ENCODE results near the gene PRPH. TPM values are rescaled to one million over a fixed set of nuclear protein-coding genes. Genes with fewer than 3 reads are reported as not detected.

PRPH gene
- total and polyA plus RNA-seq, 2 of the 13 experiments (the other 11 are each of a cell fraction or from before 2014, with no cell fraction given), result 0.12 TPM; not detected in 1

GRCh38 chr12:49296034-49296835 lies 1.3 kb downstream of the PRPH start:
- Histone ChIP-seq H3K79me2 (ENCODE audit: insufficient read depth, low read length) (no peaks in the 10 kb centered on the region), H2AFZ (ENCODE audit: low read length) (no peak overlapping the region), H3K9ac (ENCODE audit: insufficient read depth, low read depth, low read length) (no peak overlapping the region), H3K4me1 (ENCODE audit: insufficient read depth, low read length) (peaks cover 10% of the 10 kb centered on the region), H3K9me3 (ENCODE audit: low read length) (no peaks in the 10 kb centered on the region), H3K36me3 (replicated peaks in 1 of 2; ENCODE audit: control insufficient read depth in 1 of 2, insufficient read depth in 2 of 2, low read length in 2 of 2) (no peaks in the 10 kb centered on the region), H3K27me3 (ENCODE audit: control insufficient read depth in 1 of 2, insufficient read depth in 2 of 2, low read length in 2 of 2) (peaks cover 16 to 66% of the 10 kb centered on the region in 2 experiments), H3K4me2 (ENCODE audit: low read depth, low read length) (peak overlapping the region; percentile 80), H3K4me3 (replicated peaks in 1 of 3; ENCODE audit: insufficient read depth in 1 of 3, low read depth in 2 of 3, low read length in 3 of 3) (peak overlapping the region; percentile 37 to 71 (median 37); a peak in 5 of 6 replicates), H3K27ac (ENCODE audit: extremely low read length, insufficient read depth, low read length) (no peak overlapping the region), H4K20me1 (ENCODE audit: insufficient read depth, low read length) (no peaks in the 10 kb centered on the region)
- peak; percentile 27 for DNase-seq (ENCODE audit: low spot score)
- intact Hi-C loops (cut with micrococcal nuclease; ENCODE audit: unreplicated experiment) (no loop called here), in situ Hi-C loops (cut with HindIII; ENCODE audit: extremely low pct_ligation_motif_present, low pct_unique_long_range_greater_than_20kb) (no loop called here)
- FAIRE-seq, result no peak
- no TSS peak for BruUV-seq (replicated peaks)
- ChIA-PET CTCF (ENCODE audit: low intra/inter-chr PET ratio, low total read pairs) (interaction anchor here (1.0 to 1.2 kb wide), 3 partner anchors 8 to 218 kb away, joined by 3 to 4 read pairs (median 4); no protein-coding TSS in a partner anchor), POLR2A (interaction anchor here (1.2 kb wide), 2 partner anchors 30 kb away, joined by 4 to 11 read pairs; no protein-coding TSS in a partner anchor)
- 37% methylated on average over 34 of the region's 54 CpGs for WGBS (ENCODE audit: low lambda C conversion rate)
- ATAC-seq, result peak; percentile 84
- TF ChIP-seq PITX1 (CRISPR knock-in tag; IDR thresholded peaks at IDR 0.05) (0 out of 2 replicates have a peak, but pooled peaks have one; percentile 10), TAF15 (IDR thresholded peaks at IDR 0.05; ENCODE audit: low read depth, low read length, poor library complexity, severe bottlenecking) (peak; percentile 51), POLR2A (IDR thresholded peaks at IDR 0.05; ENCODE audit: insufficient read depth in 1 of 2, low read depth in 2 of 2, low read length in 2 of 2) (no peak), ZNF558 (CRISPR knock-in tag; IDR thresholded peaks at IDR 0.05; ENCODE audit: borderline replicate concordance) (no peak), MAZ (IDR thresholded peaks at IDR 0.05; ENCODE audit: borderline replicate concordance, low read depth, low read length) (no peak), MAZ (CRISPR knock-in tag; IDR thresholded peaks at IDR 0.05; ENCODE audit: low read depth) (peak; percentile 40; the same call in 1 of the 2 replicates), NBN (conservative IDR thresholded peaks at IDR 0.05) (no peak), ZNF337 (CRISPR knock-in tag; IDR thresholded peaks at IDR 0.05; ENCODE audit: borderline replicate concordance, low read depth) (no peak), ZBTB2 (CRISPR knock-in tag; IDR thresholded peaks at IDR 0.05; ENCODE audit: low read depth) (no peak), ZFAT (CRISPR knock-in tag; conservative IDR thresholded peaks at IDR 0.05) (no peak), ZNF281 (CRISPR knock-in tag; IDR thresholded peaks at IDR 0.05; ENCODE audit: borderline replicate concordance) (no peak), ZFY (CRISPR knock-in tag; IDR thresholded peaks at IDR 0.05) (peak; percentile 19; the same call in 1 of the 2 replicates), MTF2 (CRISPR knock-in tag; IDR thresholded peaks at IDR 0.05; ENCODE audit: borderline replicate concordance) (peak; percentile 3; the same call in 1 of the 2 replicates), ZNF737 (CRISPR knock-in tag; IDR thresholded peaks at IDR 0.05; ENCODE audit: borderline replicate concordance) (no peak), RAD21 (CRISPR knock-in tag; IDR thresholded peaks at IDR 0.05) (peak; percentile 40; the same call in 1 of the 2 replicates), BCL3 (CRISPR knock-in tag; IDR thresholded peaks at IDR 0.05) (no peak)

Data from HepG2 (cell line).